ENCODE data around the gene DPCD.
A peak's percentile ranks its signal among the peaks of the same experiment; 100 is the strongest.

The DPCD gene

DNA sequence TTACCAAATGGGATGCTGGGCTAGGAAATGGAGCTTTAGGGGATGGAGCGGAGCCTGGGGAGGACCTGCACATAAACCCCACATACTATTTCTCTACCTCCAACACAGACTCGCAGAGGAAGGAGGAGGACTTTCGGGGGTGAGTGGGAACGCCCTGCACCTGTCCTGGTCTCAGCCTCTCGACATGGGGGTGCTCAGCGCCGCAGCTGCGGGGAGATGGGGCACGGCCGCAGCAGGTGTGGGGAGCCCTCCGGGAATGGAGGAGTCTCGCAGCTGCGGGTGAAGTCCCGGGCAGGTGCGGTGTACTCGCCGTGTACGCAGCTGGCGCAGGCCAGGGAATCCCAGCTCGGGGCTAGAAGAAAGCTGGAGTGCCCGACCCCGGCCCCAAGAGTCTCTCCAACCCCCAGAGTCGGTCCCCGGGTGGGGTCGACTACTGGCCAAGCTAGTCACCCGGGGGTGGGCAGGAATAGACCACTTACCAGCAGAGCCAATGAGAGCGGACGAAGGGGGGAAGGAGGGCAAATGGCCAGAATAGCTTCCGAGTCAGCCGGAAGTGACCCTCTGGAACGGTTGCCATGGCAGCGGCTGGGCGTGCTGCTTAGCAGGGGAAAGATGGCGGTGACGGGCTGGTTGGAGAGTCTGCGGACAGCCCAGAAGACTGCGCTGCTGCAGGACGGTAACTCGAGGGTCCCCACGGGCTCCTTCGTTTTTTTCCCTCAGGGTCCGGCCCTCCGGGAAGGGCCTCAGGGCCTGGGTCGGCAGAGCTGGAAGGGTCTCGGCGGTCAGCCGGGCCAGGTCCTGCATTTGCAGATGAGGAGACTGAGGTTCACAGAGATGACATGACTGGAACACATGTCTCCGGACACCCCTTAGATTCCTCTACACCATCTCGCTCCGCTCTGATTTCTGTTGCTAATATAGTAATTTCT, at the start of gene DPCD, which contains the start of gene POLL:
Gene DPCD, plus strand, starts transcription at position 597 of the 929 bp plus-strand sequence. Its CDS starts 16 bp downstream, at position 613.
Gene POLL, minus strand, starts transcription at position 533 of the 929 bp plus-strand sequence. CDS start 897 bp downstream, outside the sequence.
- Histone ChIP-seq H3K27me3 (ENCODE audit: control insufficient read depth in 2 of 2, insufficient read depth in 2 of 2, low read length in 2 of 2) (no peaks in the 10 kb centered on the region), H3K27ac (ENCODE audit: low read depth in 2 of 2, low read length in 2 of 2) (peak within 1 kb of the TSS; percentile 52 to 76), H3K9ac (ENCODE audit: low read depth in 1 of 2, low read length in 2 of 2) (peak within 1 kb of the TSS; percentile 80 to 86), H3K4me1 (ENCODE audit: control insufficient read depth in 2 of 2, insufficient read depth in 2 of 2, low read length in 2 of 2) (peaks cover 13% of the 10 kb centered on the region in 2 donors), H3K36me3 (ENCODE audit: control insufficient read depth in 2 of 2, insufficient read depth in 2 of 2, low read length in 2 of 2) (peaks cover 5 to 16% of the 10 kb centered on the region in 2 donors), H3K9me3 (ENCODE audit: control insufficient read depth in 2 of 2, low read length in 2 of 2) (no peaks in the 10 kb centered on the region), H3K4me3 (ENCODE audit: low read length in 2 of 2) (peak within 1 kb of the TSS; percentile 96)

DNA sequence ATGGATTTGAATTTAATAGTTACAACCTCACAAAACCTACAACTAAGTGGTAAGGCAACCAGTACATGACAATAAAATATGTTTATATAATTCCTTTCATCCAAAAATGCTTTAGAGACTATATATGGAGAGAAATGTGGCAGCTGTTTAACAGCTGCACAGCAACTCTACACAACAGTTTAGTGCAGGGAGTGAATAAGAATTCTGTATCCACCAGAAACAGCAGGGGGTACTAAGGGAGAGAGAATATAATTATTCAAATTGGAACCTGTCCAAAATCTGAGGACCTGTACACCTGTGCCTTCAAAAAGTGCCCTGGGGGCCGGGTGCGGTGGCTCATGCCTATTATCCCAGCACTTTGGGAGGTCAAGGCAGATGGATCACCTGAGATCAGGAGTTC, 49.7 kb upstream of the DPCD start:
- no peak overlapping the region for H3K27ac ChIP-seq (ENCODE audit: low read depth in 2 of 2, low read length in 2 of 2)
- H3K36me3 ChIP-seq (ENCODE audit: control insufficient read depth in 2 of 2, insufficient read depth in 2 of 2, low read length in 2 of 2): peaks cover under 1 to 12% of the 10 kb centered on the region in 2 donors
- no peak overlapping the region for H3K9ac ChIP-seq (ENCODE audit: low read depth in 1 of 2, low read length in 2 of 2)
- no peak overlapping the region for H3K4me3 ChIP-seq (ENCODE audit: low read length in 2 of 2)
- no peaks in the 10 kb centered on the region for H3K27me3 ChIP-seq (ENCODE audit: control insufficient read depth in 2 of 2, insufficient read depth in 2 of 2, low read length in 2 of 2)
- no peaks in the 10 kb centered on the region for H3K9me3 ChIP-seq (ENCODE audit: control insufficient read depth in 2 of 2, low read length in 2 of 2)
- H3K4me1 ChIP-seq (ENCODE audit: control insufficient read depth in 2 of 2, insufficient read depth in 2 of 2, low read length in 2 of 2): no peaks in the 10 kb centered on the region

DNA sequence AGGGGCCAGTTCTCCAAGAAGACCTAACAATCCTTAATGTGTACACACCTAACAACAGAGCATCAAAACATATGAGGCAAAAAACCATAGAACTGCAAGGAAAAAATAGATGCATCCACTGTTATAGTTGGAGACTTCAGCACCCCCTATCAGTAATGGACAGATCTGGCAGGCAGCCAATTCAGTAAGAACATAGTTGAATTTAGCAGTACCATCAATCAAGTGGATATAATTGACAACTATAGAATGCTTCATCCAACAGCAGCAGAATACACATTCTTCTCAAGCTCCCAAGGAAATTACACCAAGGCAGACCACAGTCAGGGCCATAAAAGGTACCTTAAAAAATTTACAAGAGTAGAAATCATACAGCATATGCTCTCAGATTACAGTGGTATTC, 42.2 kb upstream of the DPCD start:
- peaks cover 0 to 3% of the 10 kb centered on the region in 2 donors for H3K36me3 ChIP-seq (ENCODE audit: control insufficient read depth in 2 of 2, insufficient read depth in 2 of 2, low read length in 2 of 2)
- H3K27ac ChIP-seq (ENCODE audit: low read depth in 2 of 2, low read length in 2 of 2): no peak overlapping the region
- no peak overlapping the region for H3K4me3 ChIP-seq (ENCODE audit: low read length in 2 of 2)
- no peaks in the 10 kb centered on the region for H3K27me3 ChIP-seq (ENCODE audit: control insufficient read depth in 2 of 2, insufficient read depth in 2 of 2, low read length in 2 of 2)
- no peaks in the 10 kb centered on the region for H3K4me1 ChIP-seq (ENCODE audit: control insufficient read depth in 2 of 2, insufficient read depth in 2 of 2, low read length in 2 of 2)
- H3K9me3 ChIP-seq (ENCODE audit: control insufficient read depth in 2 of 2, low read length in 2 of 2): no peaks in the 10 kb centered on the region
- H3K9ac ChIP-seq (ENCODE audit: low read depth in 1 of 2, low read length in 2 of 2): no peak overlapping the region

DNA sequence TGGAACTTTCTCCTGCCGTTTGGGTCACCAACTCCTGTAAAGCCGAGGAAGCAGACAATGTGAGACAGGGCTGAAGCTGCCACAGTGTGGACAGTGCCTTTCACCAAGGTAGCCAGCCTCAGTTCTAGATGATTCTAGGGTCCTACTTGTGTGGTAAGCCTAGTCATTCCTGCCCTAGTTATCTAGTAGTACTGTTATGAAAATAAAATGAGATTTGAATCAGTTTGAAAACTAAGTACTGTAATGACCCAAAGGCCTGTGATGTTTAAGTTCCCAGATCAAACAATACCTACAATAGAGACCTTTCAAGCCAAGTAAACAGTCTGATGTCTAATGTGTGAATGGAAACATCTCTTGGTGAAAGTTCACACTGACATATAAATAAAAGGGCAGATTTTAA, 37.2 kb upstream of the DPCD start:
- Histone ChIP-seq H3K9me3 (ENCODE audit: control insufficient read depth in 2 of 2, low read length in 2 of 2) (no peaks in the 10 kb centered on the region), H3K27ac (ENCODE audit: low read depth in 2 of 2, low read length in 2 of 2) (no peak overlapping the region), H3K9ac (ENCODE audit: low read depth in 1 of 2, low read length in 2 of 2) (no peak overlapping the region), H3K27me3 (ENCODE audit: control insufficient read depth in 2 of 2, insufficient read depth in 2 of 2, low read length in 2 of 2) (no peaks in the 10 kb centered on the region), H3K36me3 (ENCODE audit: control insufficient read depth in 2 of 2, insufficient read depth in 2 of 2, low read length in 2 of 2) (peaks cover 13 to 25% of the 10 kb centered on the region in 2 donors), H3K4me3 (ENCODE audit: low read length in 2 of 2) (no peak overlapping the region), H3K4me1 (ENCODE audit: control insufficient read depth in 2 of 2, insufficient read depth in 2 of 2, low read length in 2 of 2) (no peaks in the 10 kb centered on the region)

DNA sequence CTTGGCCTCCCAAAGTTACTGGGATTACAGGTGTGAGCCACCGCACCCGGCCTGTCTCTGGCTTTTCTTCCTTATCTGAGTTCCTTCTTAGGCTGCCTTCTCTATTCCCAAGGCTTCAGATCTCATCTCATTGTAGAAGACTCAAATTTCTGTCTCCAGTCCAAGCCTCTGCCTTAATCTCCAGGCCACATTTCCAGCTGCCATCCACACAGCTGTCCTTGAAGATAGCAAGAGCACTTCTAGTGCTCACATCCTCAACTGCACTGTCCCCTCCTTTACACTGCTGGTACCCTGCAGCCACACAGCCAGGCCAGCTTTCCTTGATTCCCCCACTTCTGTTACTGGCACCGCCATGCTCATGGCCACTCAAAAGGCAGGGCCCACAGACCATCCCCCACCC, 35.7 kb upstream of the DPCD start:
- no peaks in the 10 kb centered on the region for H3K27me3 ChIP-seq (ENCODE audit: control insufficient read depth in 2 of 2, insufficient read depth in 2 of 2, low read length in 2 of 2)
- H3K4me3 ChIP-seq (ENCODE audit: low read length in 2 of 2): no peak overlapping the region
- no peak overlapping the region for H3K27ac ChIP-seq (ENCODE audit: low read depth in 2 of 2, low read length in 2 of 2)
- no peaks in the 10 kb centered on the region for H3K9me3 ChIP-seq (ENCODE audit: control insufficient read depth in 2 of 2, low read length in 2 of 2)
- H3K4me1 ChIP-seq (ENCODE audit: control insufficient read depth in 2 of 2, insufficient read depth in 2 of 2, low read length in 2 of 2): no peaks in the 10 kb centered on the region
- no peak overlapping the region for H3K9ac ChIP-seq (ENCODE audit: low read depth in 1 of 2, low read length in 2 of 2)
- peaks cover 13 to 25% of the 10 kb centered on the region in 2 donors for H3K36me3 ChIP-seq (ENCODE audit: control insufficient read depth in 2 of 2, insufficient read depth in 2 of 2, low read length in 2 of 2)

DNA sequence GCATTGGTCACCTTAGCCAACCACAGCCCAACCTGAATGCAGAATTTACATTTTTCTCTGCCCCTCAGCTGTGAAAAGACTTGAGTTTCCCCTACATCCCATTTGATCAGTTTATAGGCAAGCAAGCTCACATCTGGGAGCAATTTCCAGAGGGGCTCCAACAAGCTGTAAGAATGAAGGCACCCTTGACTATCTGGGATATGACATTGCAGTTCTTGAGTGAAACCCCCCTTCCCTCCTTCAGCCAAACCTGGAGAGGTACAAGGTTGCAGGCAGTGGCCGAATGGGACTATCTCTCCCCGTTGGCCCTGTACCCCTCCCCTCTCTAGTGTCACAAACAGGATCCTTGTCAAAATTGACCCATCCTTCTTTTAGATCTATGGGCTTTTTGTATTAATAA, 30.6 kb upstream of the DPCD start:
- H3K9ac ChIP-seq (ENCODE audit: low read depth in 1 of 2, low read length in 2 of 2): no peak overlapping the region
- no peaks in the 10 kb centered on the region for H3K9me3 ChIP-seq (ENCODE audit: control insufficient read depth in 2 of 2, low read length in 2 of 2)
- no peak overlapping the region for H3K27ac ChIP-seq (ENCODE audit: low read depth in 2 of 2, low read length in 2 of 2)
- no peak overlapping the region for H3K4me3 ChIP-seq (ENCODE audit: low read length in 2 of 2)
- H3K4me1 ChIP-seq (ENCODE audit: control insufficient read depth in 2 of 2, insufficient read depth in 2 of 2, low read length in 2 of 2): no peaks in the 10 kb centered on the region
- H3K36me3 ChIP-seq (ENCODE audit: control insufficient read depth in 2 of 2, insufficient read depth in 2 of 2, low read length in 2 of 2): peaks cover 8 to 12% of the 10 kb centered on the region in 2 donors
- H3K27me3 ChIP-seq (ENCODE audit: control insufficient read depth in 2 of 2, insufficient read depth in 2 of 2, low read length in 2 of 2): peaks cover 0 to 4% of the 10 kb centered on the region in 2 donors

DNA sequence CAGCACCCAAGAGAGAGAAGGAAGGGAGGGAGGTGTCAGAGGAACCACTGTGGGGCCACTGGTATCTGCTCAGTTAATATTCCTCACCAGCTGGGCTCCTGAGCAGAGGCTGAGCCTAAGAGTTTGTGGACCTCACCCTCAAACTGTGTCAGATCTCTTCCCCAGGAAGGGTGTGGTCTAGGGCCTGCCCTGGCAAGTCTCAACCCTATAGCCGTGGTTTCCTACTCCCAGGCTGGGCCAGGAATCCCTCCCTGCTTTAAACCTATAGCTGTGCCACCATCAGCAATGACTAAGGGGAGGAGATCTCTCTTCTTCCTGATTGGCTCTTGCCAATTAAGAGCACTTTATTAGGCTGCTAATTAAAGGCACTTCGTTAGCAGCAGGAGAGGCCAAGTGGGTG, 29.9 kb upstream of the DPCD start:
- Histone ChIP-seq H3K9ac (ENCODE audit: low read depth in 1 of 2, low read length in 2 of 2) (no peak overlapping the region), H3K4me3 (ENCODE audit: low read length in 2 of 2) (no peak overlapping the region), H3K27me3 (ENCODE audit: control insufficient read depth in 2 of 2, insufficient read depth in 2 of 2, low read length in 2 of 2) (peaks cover 0 to 4% of the 10 kb centered on the region in 2 donors), H3K36me3 (ENCODE audit: control insufficient read depth in 2 of 2, insufficient read depth in 2 of 2, low read length in 2 of 2) (peaks cover 4 to 6% of the 10 kb centered on the region in 2 donors), H3K4me1 (ENCODE audit: control insufficient read depth in 2 of 2, insufficient read depth in 2 of 2, low read length in 2 of 2) (no peaks in the 10 kb centered on the region), H3K9me3 (ENCODE audit: control insufficient read depth in 2 of 2, low read length in 2 of 2) (no peaks in the 10 kb centered on the region), H3K27ac (ENCODE audit: low read depth in 2 of 2, low read length in 2 of 2) (no peak overlapping the region)

DNA sequence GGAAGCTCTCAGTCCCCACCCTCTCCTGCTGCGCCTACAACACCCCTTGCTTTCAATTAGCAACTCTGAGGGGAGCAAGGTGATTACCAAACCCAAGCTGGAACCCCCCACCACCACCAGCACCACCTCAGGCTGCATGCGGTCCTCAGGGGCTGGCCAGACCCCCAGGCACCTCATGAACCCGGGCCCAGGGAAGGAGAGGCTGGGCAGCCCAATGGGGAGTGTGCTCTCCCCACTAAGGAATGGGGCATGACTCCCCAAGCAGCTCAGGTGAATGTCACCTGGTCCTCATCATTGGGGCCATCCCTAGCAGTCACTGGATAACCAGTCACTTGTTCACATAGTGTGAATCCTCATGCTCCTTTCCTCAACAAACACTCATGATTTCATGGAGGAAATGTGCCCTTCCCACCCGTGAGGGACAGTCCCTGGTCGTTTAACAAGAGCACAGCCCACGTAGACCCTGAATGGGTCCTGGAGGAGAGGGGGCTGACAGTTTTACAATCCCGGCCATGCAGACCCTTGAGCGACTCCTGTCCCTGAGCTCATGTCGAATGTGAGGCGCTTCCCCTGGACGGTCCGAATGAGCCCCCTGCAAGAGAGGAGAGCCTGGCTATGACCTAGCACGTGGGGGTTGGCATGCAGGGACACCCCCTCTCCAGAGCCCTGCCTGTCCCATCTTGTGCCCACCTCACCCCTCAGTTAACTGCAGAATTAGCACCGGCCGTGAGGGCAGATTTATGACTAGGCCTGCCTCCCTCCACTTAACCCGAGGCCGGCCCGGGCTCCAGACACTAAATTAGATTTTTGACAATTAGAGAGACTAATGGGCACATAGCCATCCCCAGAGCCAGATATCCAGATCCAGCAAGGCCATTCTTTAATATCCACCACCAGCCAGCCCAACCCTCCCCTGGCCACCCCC, 29.2 kb upstream of the DPCD start:
- no peak overlapping the region for H3K27ac ChIP-seq (ENCODE audit: low read depth in 2 of 2, low read length in 2 of 2)
- peaks cover 0 to 9% of the 10 kb centered on the region in 2 donors for H3K27me3 ChIP-seq (ENCODE audit: control insufficient read depth in 2 of 2, insufficient read depth in 2 of 2, low read length in 2 of 2)
- no peaks in the 10 kb centered on the region for H3K9me3 ChIP-seq (ENCODE audit: control insufficient read depth in 2 of 2, low read length in 2 of 2)
- peaks cover 0 to 4% of the 10 kb centered on the region in 2 donors for H3K36me3 ChIP-seq (ENCODE audit: control insufficient read depth in 2 of 2, insufficient read depth in 2 of 2, low read length in 2 of 2)
- H3K9ac ChIP-seq (ENCODE audit: low read depth in 1 of 2, low read length in 2 of 2): no peak overlapping the region
- no peak overlapping the region for H3K4me3 ChIP-seq (ENCODE audit: low read length in 2 of 2)
- H3K4me1 ChIP-seq (ENCODE audit: control insufficient read depth in 2 of 2, insufficient read depth in 2 of 2, low read length in 2 of 2): no peaks in the 10 kb centered on the region

DNA sequence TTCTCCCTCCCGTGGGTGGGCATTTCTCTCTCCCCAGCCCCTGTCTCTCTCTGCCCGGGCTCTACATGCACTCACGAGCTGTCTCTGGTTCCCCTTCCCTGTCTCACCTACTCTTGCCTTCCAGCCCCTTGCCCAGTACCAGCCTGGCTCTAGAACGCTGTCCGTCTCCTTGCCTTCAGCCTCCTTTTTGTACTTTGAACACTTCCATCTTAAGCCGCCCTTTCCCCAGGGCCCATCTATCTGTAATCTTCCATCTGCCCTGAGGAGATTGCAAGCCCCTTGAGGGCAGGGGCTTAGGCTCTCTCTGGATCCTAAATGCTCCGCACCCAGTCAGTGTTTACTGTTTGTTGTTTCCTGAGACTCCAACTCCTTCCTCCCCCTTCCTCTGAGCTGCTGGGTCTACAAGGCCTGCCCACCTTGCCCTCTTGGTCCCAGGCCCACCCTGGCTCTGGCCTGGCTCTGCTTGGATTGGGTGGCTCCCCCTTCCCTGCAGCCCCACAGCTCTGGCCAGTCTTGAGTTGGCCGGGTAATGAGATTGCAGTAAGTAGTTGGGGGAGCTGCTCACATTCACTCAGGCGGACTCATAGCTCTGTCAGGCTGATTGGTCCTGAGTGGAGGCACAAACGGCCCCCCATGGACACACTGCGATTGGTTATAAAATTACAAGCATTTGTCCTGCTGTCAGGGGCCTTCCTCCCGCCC, 28.4 kb upstream of the DPCD start:
- Histone ChIP-seq H3K4me1 (ENCODE audit: control insufficient read depth in 2 of 2, insufficient read depth in 2 of 2, low read length in 2 of 2) (no peaks in the 10 kb centered on the region), H3K4me3 (ENCODE audit: low read length in 2 of 2) (no peak overlapping the region), H3K27ac (ENCODE audit: low read depth in 2 of 2, low read length in 2 of 2) (no peak overlapping the region), H3K9ac (ENCODE audit: low read depth in 1 of 2, low read length in 2 of 2) (no peak overlapping the region), H3K9me3 (ENCODE audit: control insufficient read depth in 2 of 2, low read length in 2 of 2) (no peaks in the 10 kb centered on the region), H3K36me3 (ENCODE audit: control insufficient read depth in 2 of 2, insufficient read depth in 2 of 2, low read length in 2 of 2) (peaks cover 0 to 4% of the 10 kb centered on the region in 2 donors), H3K27me3 (ENCODE audit: control insufficient read depth in 2 of 2, insufficient read depth in 2 of 2, low read length in 2 of 2) (peaks cover 0 to 11% of the 10 kb centered on the region in 2 donors)

Measured in mucosa of rectum (tissue), 2 donors.